K562 (cell line): ENCODE data around the gene MCRS1. TPM values are rescaled to one million over a fixed set of nuclear protein-coding genes. Genes with fewer than 3 reads are reported as not detected.

Source experiments
- ATAC-seq: fragments of 200-7000 bp; cut with Tn5 transposase; 3 replicates; pipeline ENCODE4 v1.9.1; 2020; ENCODE audit warnings: moderate library complexity
- BruUV-seq: library from RNA; stranded (reverse); fragments of 400-500 nt; replicated peaks from 2 replicates; lab custom pipeline; 2021; lab: Mats Ljungman, UMichigan
- CTCF ChIA-PET: fragments of 300-600 bp; formaldehyde crosslinking; extraction: SDS; loops from one replicate; lab custom pipeline; 2021; ENCODE audit warnings: low intra/inter-chr PET ratio; lab: Yijun Ruan, JAX
- POLR2A ChIA-PET: fragments of 300-600, 350-650 bp; sonication (Branson Sonifier 250); formaldehyde crosslinking; extraction: SDS; loops from one replicate; lab custom pipeline; 2021; ENCODE audit warnings: antibody characterized with exemption, inconsistent platforms; lab: Yijun Ruan, JAX
- DNase-seq, 4 experiments: peaks; one replicate each; pipeline versions ENCODE4 v3.0.0 to v3.0.0-alpha.2; 2011 to 2018; ENCODE audit warnings: low spot score in 3 of 4, mixed read lengths in 3 of 4; ENCODE audit errors: extremely low read depth in 1 of 4
- FAIRE-seq: peaks from 2 replicates; lab custom pipeline; 2011; peaks lifted over from hg19 to GRCh38; lab: Jason Lieb, UNC
- H2AFZ ChIP-seq: 2 replicates; pipeline ENCODE4 v1.6.0; 2011; ENCODE audit warnings: low read depth, low read length, control low read depth, inconsistent platforms
- H3K27ac ChIP-seq: fragments of 200-600 bp; 3 replicates; pipeline ENCODE4 v1.8.0; 2011; ENCODE audit warnings: low read depth, mild to moderate bottlenecking, control low read depth, inconsistent platforms, low read length, moderate library complexity, mixed read lengths; ENCODE audit errors: extremely low read depth
- H3K27me3 ChIP-seq, 2 experiments: fragments of 300-600 bp in 1 of 2; 2 replicates in 1 of 2; 3 replicates in 1 of 2; pipeline versions ENCODE4 v1.6.0 to v1.8.0; 2011; ENCODE audit warnings: inconsistent platforms in 2 of 2, low read length in 2 of 2, mild to moderate bottlenecking in 1 of 2, mixed read lengths in 1 of 2, moderate library complexity in 1 of 2; ENCODE audit not compliant: control insufficient read depth in 2 of 2, insufficient read depth in 2 of 2
- H3K36me3 ChIP-seq: fragments of 300-600 bp; 3 replicates; pipeline ENCODE4 v1.8.0; 2011; ENCODE audit warnings: mild to moderate bottlenecking, low read length, inconsistent platforms; ENCODE audit not compliant: control insufficient read depth, insufficient read depth
- H3K4me1 ChIP-seq, 2 experiments: fragments of 200-600 bp in 1 of 2; replicated peaks in 1 of 2; 2 replicates in 1 of 2; 3 replicates in 1 of 2; pipeline versions ENCODE4 v1.5.1 to v1.8.0; 2011; ENCODE audit warnings: inconsistent platforms in 2 of 2, low read length in 2 of 2, mild to moderate bottlenecking in 1 of 2, mixed read lengths in 1 of 2, moderate library complexity in 1 of 2; ENCODE audit not compliant: control insufficient read depth in 2 of 2, insufficient read depth in 2 of 2
- H3K4me2 ChIP-seq: 2 replicates; pipeline ENCODE4 v1.6.1; 2011; ENCODE audit warnings: low read length, control low read depth, inconsistent platforms, mixed read lengths; ENCODE audit not compliant: insufficient read depth
- H3K4me3 ChIP-seq: fragments of 200-600 bp; sonication (generic), shearing (Covaris generic); 2 replicates; pipeline ENCODE4 v1.5.1; 2016; ENCODE audit warnings: control low read depth, inconsistent platforms
- H3K79me2 ChIP-seq: fragments of 200-600 bp; 3 replicates; pipeline ENCODE4 v1.8.0; 2011; ENCODE audit warnings: low read length, inconsistent platforms; ENCODE audit not compliant: control insufficient read depth, insufficient read depth
- H3K9ac ChIP-seq, 2 experiments: 2 replicates each; pipeline versions ENCODE4 v1.6.0 to v1.6.1; 2011; ENCODE audit warnings: low read depth in 2 of 2, low read length in 2 of 2, control low read depth in 1 of 2, inconsistent platforms in 1 of 2, mild to moderate bottlenecking in 1 of 2, mixed read lengths in 1 of 2; ENCODE audit not compliant: insufficient read depth in 1 of 2
- H3K9me1 ChIP-seq: one replicate; pipeline ENCODE4 v1.6.0; 2011; ENCODE audit warnings: inconsistent platforms, mild to moderate bottlenecking, low read length, moderate library complexity; ENCODE audit not compliant: control insufficient read depth, insufficient read depth
- H3K9me3 ChIP-seq: replicated peaks from 2 replicates; pipeline ENCODE4 v1.5.1; 2011; ENCODE audit warnings: low read depth, low read length, inconsistent platforms; ENCODE audit not compliant: control insufficient read depth, insufficient read depth
- H4K20me1 ChIP-seq: replicated peaks from 2 replicates; pipeline ENCODE4 v1.6.1; 2011; ENCODE audit warnings: low read length, inconsistent platforms, mixed read lengths; ENCODE audit not compliant: control insufficient read depth, insufficient read depth
- ELK1 ChIP-seq: sonication (generic); formaldehyde crosslinking; IDR thresholded peaks from 2 replicates; pipeline ENCODE4 v1.8.1; 2022; ENCODE audit warnings: missing genetic modification reagents
- FOSL1 ChIP-seq: fragments of 200-800 bp; sonication (Bioruptor generic); conservative IDR thresholded peaks from 2 replicates; pipeline ENCODE4 v1.6.1; 2016; ENCODE audit warnings: missing genetic modification characterization, missing compliant biosample characterization
- IRF1 ChIP-seq: sonication (generic); formaldehyde crosslinking; IDR thresholded peaks from 2 replicates; pipeline ENCODE4 v1.8.0; 2022; ENCODE audit warnings: missing genetic modification reagents, mild to moderate bottlenecking, borderline replicate concordance
- MCM7 ChIP-seq, 2 experiments: fragments of 450-650 bp; IDR thresholded peaks; 2 replicates each; pipeline ENCODE4 v1.6.1; 2016 to 2018
- PHF20 ChIP-seq: fragments of 450-650 bp; IDR thresholded peaks from 2 replicates; pipeline ENCODE4 v1.6.1; 2018; ENCODE audit not compliant: partially characterized antibody
- POU5F1 ChIP-seq: fragments of 150-350 bp; IDR thresholded peaks from 2 replicates; pipeline ENCODE4 v1.6.1; 2014; ENCODE audit warnings: borderline replicate concordance, low read length, low read depth, mild to moderate bottlenecking; ENCODE audit not compliant: partially characterized antibody
- SETDB1 ChIP-seq: IDR thresholded peaks from one replicate; pipeline ENCODE4 v1.6.1; 2012; ENCODE audit warnings: low read length, control low read depth, inconsistent platforms
- TRIM25 ChIP-seq: fragments of 450-650 bp; IDR thresholded peaks from 2 replicates; pipeline ENCODE4 v1.7.0; 2016; ENCODE audit warnings: borderline replicate concordance
- ZC3H8 ChIP-seq: fragments of 450-650 bp; IDR thresholded peaks from 2 replicates; pipeline ENCODE4 v1.6.1; 2017
- ZNF41 ChIP-seq: fragments of 250-450 bp; sonication (Bioruptor Pico); conservative IDR thresholded peaks from 2 replicates; pipeline ENCODE4 v1.4.0; 2020; ENCODE audit warnings: mild to moderate bottlenecking
- WGBS: fragments of 100-300 bp; shearing (Covaris generic); methylation state at CpG from one replicate; pipeline ENCODE4 v1.1.6; 2016; ENCODE audit warnings: low coverage, mixed read lengths; ENCODE audit not compliant: insufficient coverage; ENCODE audit errors: missing lambda C conversion rate; 5-methylcytosine and 5-hydroxymethylcytosine counted together
- in situ Hi-C: fragments of 300-500 bp; cut with MboI; formaldehyde crosslinking; loops from 4 replicates; pipeline ENCODE4 v1.15.0; 2018; ENCODE audit warnings: inconsistent platforms, mixed read lengths
- intact Hi-C: fragments of 100-400 bp; cut with micrococcal nuclease; formaldehyde crosslinking; loops from 2 replicates; pipeline ENCODE4 v1.14.2; 2022
- polyA plus RNA-seq, 8 experiments: library from polyadenylated mRNA; depleted of rRNA in 4 of 8; stranded (reverse) in 5 of 8; unstranded in 3 of 8; fragments of >200 nt; fragmentation: Nextera tagmentation in 2 of 8; fragmentation: Illumina TruSeq in 1 of 8; extraction: Ambion mirVana in 2 of 8; extraction: Trizol in 1 of 8; gene quantifications; 2 replicates each; pipeline versions ENCODE4 v1.2.1 to v1.2.3, GENCODE V29; 2011 to 2014; ENCODE audit warnings: inconsistent platforms in 1 of 8, missing spikeins in 1 of 8
- total RNA-seq, 7 experiments: library from RNA; depleted of rRNA in 6 of 7; stranded (reverse); fragments of >200 nt in 6 of 7; fragmentation: Illumina TruSeq in 2 of 7; extraction: Trizol in 2 of 7; gene quantifications; 2 replicates each; pipeline versions ENCODE4 v1.2.1 to v1.2.3, GENCODE V29; 2011 to 2021; ENCODE audit warnings: low replicate concordance in 1 of 7

MCRS1 gene
- total and polyA plus RNA-seq, 9 of the 15 experiments (the other 6 are each of a cell fraction or from before 2014, with no cell fraction given) = 50.0 to 100 (median 73.2) TPM

GRCh38 chr12:49515266-49515665 is 52.7 kb downstream of the MCRS1 start:
- in situ Hi-C loops (loop anchor here (5.0 kb wide), 1 partner anchor 153 kb away; no protein-coding TSS in a partner anchor), intact Hi-C loops (no loop called here)
- Histone ChIP-seq H3K4me3 (no peak overlapping the region), H3K4me2 (no peak overlapping the region), H3K79me2 (no peaks in the 10 kb centered on the region), H3K9ac (no peak overlapping the region), H3K36me3 (no peaks in the 10 kb centered on the region), H3K27me3 (no peaks in the 10 kb centered on the region), H3K27ac (no peak overlapping the region), H3K9me1 (no peaks in the 10 kb centered on the region), H3K9me3 (no peaks in the 10 kb centered on the region), H4K20me1 (no peaks in the 10 kb centered on the region), H2AFZ (no peak overlapping the region), H3K4me1 (no peaks in the 10 kb centered on the region)
- FAIRE-seq (no peak), DNase-seq (no peak), ATAC-seq (no peak)
- ChIA-PET POLR2A (no interaction called here), CTCF (interaction anchor here (1.1 to 8.1 kb wide), 4 partner anchors 38 to 227 kb away, joined by 3 to 185 read pairs (median 7); no protein-coding TSS in a partner anchor)
- BruUV-seq = no TSS peak
- TF ChIP-seq IRF1 (CRISPR knock-in tag) = no peak
- TF ChIP-seq POU5F1 = no peak
- peak; percentile 36; the same call in 1 of the 2 replicates for TF ChIP-seq FOSL1
- 56% methylated on average over 5 of the region's 5 CpGs for WGBS

- Histone ChIP-seq H3K4me2 (no peak overlapping the region), H3K79me2 (no peaks in the 10 kb centered on the region), H3K9me1 (no peaks in the 10 kb centered on the region), H3K27ac (no peak overlapping the region), H2AFZ (no peak overlapping the region), H3K4me3 (no peak overlapping the region), H3K4me1 (no peaks in the 10 kb centered on the region), H4K20me1 (no peaks in the 10 kb centered on the region), H3K9ac (no peak overlapping the region), H3K27me3 (no peaks in the 10 kb centered on the region), H3K36me3 (no peaks in the 10 kb centered on the region), H3K9me3 (no peaks in the 10 kb centered on the region)
- POLR2A ChIA-PET = interaction anchor here (0.9 to 1.2 kb wide), 3 partner anchors 145 to 247 kb away, joined by 3 to 5 read pairs (median 4); partner anchors contain the start of genes SPATS2 and TUBA1C
- WGBS = 44% methylated on average over 1 of the region's 1 CpG
- no peak for TF ChIP-seq PHF20
- TF ChIP-seq MCM7 (IDR thresholded peaks at IDR 0.05) = no peak
- TF ChIP-seq ELK1 = no peak
- no peak for TF ChIP-seq ZC3H8
- no peak for TF ChIP-seq ZNF41 (CRISPR knock-in tag)
- no peak for TF ChIP-seq TRIM25
- TF ChIP-seq SETDB1 = no peak
- no peak for ATAC-seq
- no TSS peak for BruUV-seq
- intact Hi-C loops (no loop called here), in situ Hi-C loops (no loop called here)
- no peak for FAIRE-seq
- CTCF ChIA-PET = interaction anchor here (8.1 kb wide), 1 partner anchor 154 kb away, joined by 185 read pairs; no protein-coding TSS in a partner anchor
- no peak for DNase-seq
Measured at GRCh38 chr12:49512546-49512945, 55.4 kb downstream of the MCRS1 start.
